Measurements from ENCODE around the gene ISCA1. TPM values are rescaled to one million over a fixed set of nuclear protein-coding genes. Genes with fewer than 3 reads are reported as not detected.

The ISCA1 gene
- total and polyA plus RNA-seq, 2 donors (not counting 3 experiments of a cell fraction or from before 2014, with no cell fraction given) = 14.2 to 22.2 TPM

- no peaks in the 10 kb centered on the region for H4K20me1 ChIP-seq (replicated peaks; ENCODE audit: control insufficient read depth, extremely low read depth, insufficient read depth, low read length)
- BruUV-seq (replicated peaks) = no TSS peak
- no peak overlapping the region for H3K27ac ChIP-seq (ENCODE audit: insufficient read depth, low read depth, low read length)
- dilution Hi-C loops (cut with MboI; ENCODE audit: extremely low pct_ligation_motif_present, low sequenced_read_pairs) (no loop called here), intact Hi-C loops (cut with micrococcal nuclease) (no loop called here)
- ChIA-PET CTCF (interaction anchor here (3.7 kb wide), 1 partner anchor 15 kb away, joined by 20 read pairs; no protein-coding TSS in a partner anchor), POLR2A (no interaction called here)
- H3K9me3 ChIP-seq (replicated peaks; ENCODE audit: control insufficient read depth, insufficient read depth, low read length) = no peaks in the 10 kb centered on the region
- no peak overlapping the region for H3K4me3 ChIP-seq (replicated peaks in 1 of 3; ENCODE audit: insufficient read depth in 1 of 3, low read depth in 1 of 3, low read length in 3 of 3)
- H3K9ac ChIP-seq (replicated peaks; ENCODE audit: extremely low read depth, insufficient read depth, low read length) = no peak overlapping the region
- no peak for TF ChIP-seq POLR2A (IDR thresholded peaks at IDR 0.05; ENCODE audit: low read depth, low read length)
- TF ChIP-seq JUN (IDR thresholded peaks at IDR 0.05; ENCODE audit: borderline replicate concordance, insufficient read depth, insufficient read length, low read depth) = no peak
- no peak for TF ChIP-seq MAX (IDR thresholded peaks at IDR 0.05; ENCODE audit: insufficient read depth, insufficient read length)
- TF ChIP-seq EZH2 (IDR thresholded peaks at IDR 0.05; ENCODE audit: borderline replicate concordance, low read depth, low read length, severe bottlenecking) = no peak
- no peak for TF ChIP-seq CTCF (IDR thresholded peaks at IDR 0.05; ENCODE audit: extremely low read depth in 1 of 2, insufficient read depth in 1 of 2, low read depth in 1 of 2, low read length in 2 of 2)
- no peak for TF ChIP-seq POLR2AphosphoS5 (IDR thresholded peaks at IDR 0.05; ENCODE audit: insufficient read depth, low read depth, low read length)
- TF ChIP-seq MYC (IDR thresholded peaks at IDR 0.05; ENCODE audit: low read depth, low read length) = no peak
- TF ChIP-seq GATA2 (IDR thresholded peaks at IDR 0.05; ENCODE audit: insufficient read depth, insufficient read length, low read depth, low read length) = no peak
- no peak for TF ChIP-seq FOS (IDR thresholded peaks at IDR 0.05; ENCODE audit: borderline replicate concordance, insufficient read depth, low read length)
- FAIRE-seq (no peak), DNase-seq (ENCODE audit: low read depth, low spot score) (no peak)
- H3K4me2 ChIP-seq (ENCODE audit: insufficient read depth, low read length) = no peak overlapping the region
- no peaks in the 10 kb centered on the region for H3K36me3 ChIP-seq (ENCODE audit: control insufficient read depth in 2 of 2, extremely low read depth in 1 of 2, insufficient read depth in 2 of 2, low read length in 2 of 2)
- no peaks in the 10 kb centered on the region for H3K4me1 ChIP-seq (ENCODE audit: control insufficient read depth, extremely low read depth, insufficient read depth, low read length)
- H2AFZ ChIP-seq (ENCODE audit: low read depth, low read length) = no peak overlapping the region
- no peaks in the 10 kb centered on the region for H3K27me3 ChIP-seq (ENCODE audit: control insufficient read depth in 2 of 2, insufficient read depth in 2 of 2, low read length in 2 of 2)
- H3K9me1 ChIP-seq (replicated peaks; ENCODE audit: control insufficient read depth, extremely low read depth, insufficient read depth, low read length) = no peaks in the 10 kb centered on the region
- no peaks in the 10 kb centered on the region for H3K79me2 ChIP-seq (ENCODE audit: control insufficient read depth, insufficient read depth, low read length)
Observed at GRCh38 chr9:86217076-86217755, 65.1 kb downstream of the ISCA1 start.

Small RNAs within 50 kb of the gene (small RNA-seq; reads per million reads assigned to genes)
- gene AL137849.1 (ENCODE audit: insufficient read depth, insufficient read length, low read depth, low replicate concordance) (not detected), gene RN7SKP264 (ENCODE audit: insufficient read depth, insufficient read length, low read depth, low replicate concordance) (not detected)

Other genes with a start within 250 kb of the ISCA1 start
- 94.9 and 108 TPM in 2 replicates for gene GOLM1, start 183.0 kb downstream of the ISCA1 start, total RNA-seq
- gene GOLM1, start 183.0 kb downstream of the ISCA1 start, polyA plus RNA-seq = 42.7 and 49.8 TPM in 2 replicates
- 0.66 TPM in 1 of 2 replicates, not detected in the other for gene C9orf153, start 22.9 kb downstream of the ISCA1 start, total RNA-seq
- not detected in 2 replicates for gene C9orf153, start 22.9 kb downstream of the ISCA1 start, polyA plus RNA-seq
- gene TUT7, start 71.9 kb upstream of the ISCA1 start, total RNA-seq = 16.7 and 19.0 TPM in 2 replicates
- 2.8 and 5.1 TPM in 2 replicates for gene TUT7, start 71.9 kb upstream of the ISCA1 start, polyA plus RNA-seq